22Rv1 (cell line): Measurements from ENCODE around the gene DMD.

Experiments used
- ZFX ChIP-seq: fragments of 450-650 bp; IDR thresholded peaks from 2 replicates; pipeline ENCODE4 v1.6.1; 2017; ENCODE audit warnings: antibody characterized with exemption, borderline replicate concordance
- TF ChIP-seq, protein P1 (sequence below): fragments of 450-650 bp; IDR thresholded peaks from 2 replicates; pipeline ENCODE4 v1.5.1; 2017; ENCODE audit warnings: mild to moderate bottlenecking

DNA sequence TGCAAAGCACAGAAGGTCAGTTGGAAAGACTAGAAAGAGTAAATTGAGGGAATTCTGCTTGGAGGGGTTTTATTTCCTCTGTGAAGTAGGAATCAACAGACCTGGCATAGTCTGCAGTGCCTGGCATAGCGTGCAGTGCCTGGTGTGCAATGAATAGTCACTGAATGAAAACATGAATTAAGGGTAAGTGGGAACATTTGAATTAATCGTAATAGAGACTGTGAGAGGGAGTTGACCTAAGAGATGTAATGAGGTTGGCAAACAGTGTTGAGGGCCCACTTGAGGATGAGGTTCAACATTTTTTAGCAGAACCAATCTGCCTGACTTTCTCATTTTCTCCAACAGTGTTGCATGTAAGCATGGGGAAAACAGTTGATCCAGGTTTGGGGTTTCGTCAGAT lies 1762.3 kb downstream of the DMD start:
- TF ChIP-seq, protein P1, sequence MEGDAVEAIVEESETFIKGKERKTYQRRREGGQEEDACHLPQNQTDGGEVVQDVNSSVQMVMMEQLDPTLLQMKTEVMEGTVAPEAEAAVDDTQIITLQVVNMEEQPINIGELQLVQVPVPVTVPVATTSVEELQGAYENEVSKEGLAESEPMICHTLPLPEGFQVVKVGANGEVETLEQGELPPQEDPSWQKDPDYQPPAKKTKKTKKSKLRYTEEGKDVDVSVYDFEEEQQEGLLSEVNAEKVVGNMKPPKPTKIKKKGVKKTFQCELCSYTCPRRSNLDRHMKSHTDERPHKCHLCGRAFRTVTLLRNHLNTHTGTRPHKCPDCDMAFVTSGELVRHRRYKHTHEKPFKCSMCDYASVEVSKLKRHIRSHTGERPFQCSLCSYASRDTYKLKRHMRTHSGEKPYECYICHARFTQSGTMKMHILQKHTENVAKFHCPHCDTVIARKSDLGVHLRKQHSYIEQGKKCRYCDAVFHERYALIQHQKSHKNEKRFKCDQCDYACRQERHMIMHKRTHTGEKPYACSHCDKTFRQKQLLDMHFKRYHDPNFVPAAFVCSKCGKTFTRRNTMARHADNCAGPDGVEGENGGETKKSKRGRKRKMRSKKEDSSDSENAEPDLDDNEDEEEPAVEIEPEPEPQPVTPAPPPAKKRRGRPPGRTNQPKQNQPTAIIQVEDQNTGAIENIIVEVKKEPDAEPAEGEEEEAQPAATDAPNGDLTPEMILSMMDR: no peak
- TF ChIP-seq ZFX: no peak
